NCI-H1694 (cell line): ENCODE measurements around the gene MTARC2.

Source experiments
- DNase-seq: peaks from one replicate; lab custom pipeline; 2025; lab: John Stamatoyannopoulos, UW

MTARC2 gene

GRCh38 chr1:220828179-220828490, 80.0 kb downstream of the MTARC2 start:
- DNase-seq = no peak

- DNase-seq = no peak
Observed at GRCh38 chr1:220828950-220829586, 80.9 kb downstream of the MTARC2 start.

- DNase-seq = no peak
Observed at GRCh38 chr1:220833436-220833835, 85.3 kb downstream of the MTARC2 start.
